ENCODE results near the gene IFT88.

Gene IFT88

DNA sequence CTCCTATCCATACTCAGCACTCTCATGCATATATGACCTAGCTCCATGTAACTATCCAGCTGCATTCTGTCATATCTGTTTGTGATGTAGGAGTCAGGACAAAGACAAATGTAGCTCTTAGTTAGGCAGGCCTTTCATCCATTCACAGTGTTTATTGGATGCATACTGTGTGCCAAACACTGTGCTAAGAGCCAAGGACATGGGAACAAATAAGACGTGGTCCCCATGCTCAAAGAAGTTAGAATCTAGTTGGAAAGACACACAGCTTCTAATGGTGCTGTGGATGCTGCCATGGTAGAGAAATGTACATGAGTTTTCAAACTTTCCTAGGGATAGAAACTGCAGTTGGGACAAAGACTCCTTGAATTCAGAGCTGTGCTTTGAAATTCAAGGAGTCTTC, 104.8 kb downstream of the IFT88 start:
- H2BK12ac ChIP-seq (ENCODE audit: low read length) = no peak overlapping the region
- H3K23ac ChIP-seq (ENCODE audit: low read length) = no peak overlapping the region
- peaks cover 0 to 2% of the 10 kb centered on the region in 2 experiments for H3K4me1 ChIP-seq (ENCODE audit: control insufficient read depth in 1 of 2, insufficient read depth in 2 of 2, low read length in 2 of 2)
- no peak overlapping the region for H3K14ac ChIP-seq (ENCODE audit: low read length)
- no peak overlapping the region for H3K4ac ChIP-seq (ENCODE audit: low read depth, low read length)
- no peaks in the 10 kb centered on the region for H3K79me1 ChIP-seq (ENCODE audit: low read length)
- no peak overlapping the region for H2BK120ac ChIP-seq (ENCODE audit: insufficient read depth, low read length, poor library complexity)
- no peak overlapping the region for H3K4me3 ChIP-seq (ENCODE audit: low read depth, low read length)
- H4K8ac ChIP-seq (ENCODE audit: low read depth, low read length) = no peak overlapping the region
- no peaks in the 10 kb centered on the region for H3K79me2 ChIP-seq (ENCODE audit: control insufficient read depth, insufficient read depth, low read length, poor library complexity)
- H3K36me3 ChIP-seq (ENCODE audit: control insufficient read depth in 1 of 2, insufficient read depth in 2 of 2, low read length in 2 of 2) = no peaks in the 10 kb centered on the region
- no peak overlapping the region for H3K18ac ChIP-seq (ENCODE audit: low read length)
- H4K12ac ChIP-seq (ENCODE audit: low read depth, low read length) = no peak overlapping the region
- WGBS (ENCODE audit: extremely low coverage, insufficient coverage, insufficient read length) = no CpG with 5 or more reads among the region's 1 CpG
- H3K27ac ChIP-seq (ENCODE audit: low read depth, low read length) = no peak overlapping the region
- H2AK5ac ChIP-seq (ENCODE audit: low read length) = no peak overlapping the region
- no peak overlapping the region for H4K91ac ChIP-seq (ENCODE audit: low read depth, low read length)
- no peak overlapping the region for H3K4me2 ChIP-seq (ENCODE audit: low read length)
- no peak overlapping the region for H2BK5ac ChIP-seq (ENCODE audit: low read depth, low read length, poor library complexity)
- H3K9me3 ChIP-seq (ENCODE audit: insufficient read depth, low read depth, low read length) = no peaks in the 10 kb centered on the region
- no peak overlapping the region for H2AFZ ChIP-seq (ENCODE audit: insufficient read depth, low read length, poor library complexity)
- DNase-seq = no peak
- H3K27me3 ChIP-seq (ENCODE audit: insufficient read depth, low read length) = no peaks in the 10 kb centered on the region
- no peak overlapping the region for H3K9ac ChIP-seq (ENCODE audit: low read length)

DNA sequence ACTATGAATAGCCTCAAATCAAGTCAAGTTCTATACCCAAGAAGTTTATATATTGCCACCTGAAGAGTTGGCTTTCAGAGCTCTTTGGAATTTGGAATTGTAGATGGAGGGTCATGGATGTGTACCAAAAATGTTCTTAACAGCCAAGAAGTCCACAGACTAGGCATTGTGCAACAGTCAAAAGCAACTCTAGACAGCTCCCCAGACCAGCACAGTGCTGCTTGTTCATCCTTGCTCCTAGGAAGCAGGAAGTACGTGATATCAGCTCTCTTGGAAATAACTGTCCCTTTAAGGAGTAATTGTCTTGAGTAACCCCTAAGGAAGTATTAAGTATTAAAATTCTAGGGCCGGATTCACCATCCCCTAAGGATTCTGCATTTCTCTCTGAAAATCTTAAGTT, 105.8 kb downstream of the IFT88 start:
- no peak overlapping the region for H4K91ac ChIP-seq (ENCODE audit: low read depth, low read length)
- H2BK120ac ChIP-seq (ENCODE audit: insufficient read depth, low read length, poor library complexity) = no peak overlapping the region
- H2AFZ ChIP-seq (ENCODE audit: insufficient read depth, low read length, poor library complexity) = no peak overlapping the region
- no peak overlapping the region for H3K4me3 ChIP-seq (ENCODE audit: low read depth, low read length)
- no peaks in the 10 kb centered on the region for H3K27me3 ChIP-seq (ENCODE audit: insufficient read depth, low read length)
- H3K4me2 ChIP-seq (ENCODE audit: low read length) = no peak overlapping the region
- H3K27ac ChIP-seq (ENCODE audit: low read depth, low read length) = no peak overlapping the region
- H3K79me2 ChIP-seq (ENCODE audit: control insufficient read depth, insufficient read depth, low read length, poor library complexity) = no peaks in the 10 kb centered on the region
- H3K9ac ChIP-seq (ENCODE audit: low read length) = no peak overlapping the region
- H3K18ac ChIP-seq (ENCODE audit: low read length) = no peak overlapping the region
- H3K79me1 ChIP-seq (ENCODE audit: low read length) = no peaks in the 10 kb centered on the region
- H2BK5ac ChIP-seq (ENCODE audit: low read depth, low read length, poor library complexity) = no peak overlapping the region
- H3K23ac ChIP-seq (ENCODE audit: low read length) = no peak overlapping the region
- no peaks in the 10 kb centered on the region for H3K4me1 ChIP-seq (ENCODE audit: control insufficient read depth in 1 of 2, insufficient read depth in 2 of 2, low read length in 2 of 2)
- no peaks in the 10 kb centered on the region for H3K36me3 ChIP-seq (ENCODE audit: control insufficient read depth in 1 of 2, insufficient read depth in 2 of 2, low read length in 2 of 2)
- H4K12ac ChIP-seq (ENCODE audit: low read depth, low read length) = no peak overlapping the region
- H4K8ac ChIP-seq (ENCODE audit: low read depth, low read length) = no peak overlapping the region
- DNase-seq = no peak
- no peak overlapping the region for H3K4ac ChIP-seq (ENCODE audit: low read depth, low read length)
- no peak overlapping the region for H2AK5ac ChIP-seq (ENCODE audit: low read length)
- H2BK12ac ChIP-seq (ENCODE audit: low read length) = no peak overlapping the region
- no CpG with 5 or more reads among the region's 2 CpGs for WGBS (ENCODE audit: extremely low coverage, insufficient coverage, insufficient read length)
- no peaks in the 10 kb centered on the region for H3K9me3 ChIP-seq (ENCODE audit: insufficient read depth, low read depth, low read length)
- H3K14ac ChIP-seq (ENCODE audit: low read length) = no peak overlapping the region

DNA sequence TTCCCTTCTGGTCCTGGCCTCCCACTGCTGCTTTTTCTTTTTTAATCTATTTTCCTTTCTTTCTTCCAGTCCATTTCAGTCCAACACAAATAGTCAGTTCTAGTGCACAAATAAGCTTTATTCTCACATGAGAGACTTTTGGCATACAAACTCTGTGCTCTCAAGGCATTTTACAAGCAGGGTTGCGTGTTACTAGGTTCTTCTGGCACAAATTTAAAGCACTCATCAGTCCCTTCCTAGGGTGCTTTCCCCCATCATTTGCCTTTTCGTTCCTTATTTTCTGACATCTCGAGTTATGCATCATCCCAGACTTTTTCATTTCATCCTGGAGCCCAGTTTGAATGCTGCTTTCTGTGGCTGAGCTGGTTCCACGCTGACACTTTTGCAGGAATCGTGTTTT, 106.8 kb downstream of the IFT88 start:
- Histone ChIP-seq H2AFZ (ENCODE audit: insufficient read depth, low read length, poor library complexity) (no peak overlapping the region), H3K4me1 (ENCODE audit: control insufficient read depth in 1 of 2, insufficient read depth in 2 of 2, low read length in 2 of 2) (peaks cover 0 to 5% of the 10 kb centered on the region in 2 experiments), H3K27ac (ENCODE audit: low read depth, low read length) (no peak overlapping the region), H3K9ac (ENCODE audit: low read length) (no peak overlapping the region), H3K79me1 (ENCODE audit: low read length) (peaks cover 2% of the 10 kb centered on the region), H3K27me3 (ENCODE audit: insufficient read depth, low read length) (no peaks in the 10 kb centered on the region), H3K23ac (ENCODE audit: low read length) (no peak overlapping the region), H3K4me2 (ENCODE audit: low read length) (no peak overlapping the region), H2BK120ac (ENCODE audit: insufficient read depth, low read length, poor library complexity) (no peak overlapping the region), H3K18ac (ENCODE audit: low read length) (no peak overlapping the region), H2BK5ac (ENCODE audit: low read depth, low read length, poor library complexity) (no peak overlapping the region), H2AK5ac (ENCODE audit: low read length) (no peak overlapping the region), H4K8ac (ENCODE audit: low read depth, low read length) (no peak overlapping the region), H4K12ac (ENCODE audit: low read depth, low read length) (no peak overlapping the region), H3K14ac (ENCODE audit: low read length) (no peak overlapping the region), H3K4me3 (ENCODE audit: low read depth, low read length) (no peak overlapping the region), H3K36me3 (ENCODE audit: control insufficient read depth in 1 of 2, insufficient read depth in 2 of 2, low read length in 2 of 2) (no peaks in the 10 kb centered on the region), H2BK12ac (ENCODE audit: low read length) (no peak overlapping the region), H3K79me2 (ENCODE audit: control insufficient read depth, insufficient read depth, low read length, poor library complexity) (no peaks in the 10 kb centered on the region), H4K91ac (ENCODE audit: low read depth, low read length) (no peak overlapping the region), H3K9me3 (ENCODE audit: insufficient read depth, low read depth, low read length) (no peaks in the 10 kb centered on the region), H3K4ac (ENCODE audit: low read depth, low read length) (no peak overlapping the region)
- DNase-seq = no peak
- no CpG with 5 or more reads among the region's 5 CpGs for WGBS (ENCODE audit: extremely low coverage, insufficient coverage, insufficient read length)

GRCh38 chr13:20676213-20676612, 109.3 kb downstream of the IFT88 start:
- H2AK5ac ChIP-seq (ENCODE audit: low read length) = no peak overlapping the region
- H2BK5ac ChIP-seq (ENCODE audit: low read depth, low read length, poor library complexity) = no peak overlapping the region
- no peak overlapping the region for H4K12ac ChIP-seq (ENCODE audit: low read depth, low read length)
- H4K8ac ChIP-seq (ENCODE audit: low read depth, low read length) = no peak overlapping the region
- H2BK12ac ChIP-seq (ENCODE audit: low read length) = no peak overlapping the region
- no CpG with 5 or more reads among the region's 2 CpGs for WGBS (ENCODE audit: extremely low coverage, insufficient coverage, insufficient read length)
- no peak overlapping the region for H3K23ac ChIP-seq (ENCODE audit: low read length)
- no peak overlapping the region for H3K27ac ChIP-seq (ENCODE audit: low read depth, low read length)
- peaks cover 0 to 8% of the 10 kb centered on the region in 2 experiments for H3K4me1 ChIP-seq (ENCODE audit: control insufficient read depth in 1 of 2, insufficient read depth in 2 of 2, low read length in 2 of 2)
- H2AFZ ChIP-seq (ENCODE audit: insufficient read depth, low read length, poor library complexity) = no peak overlapping the region
- no peak overlapping the region for H3K9ac ChIP-seq (ENCODE audit: low read length)
- DNase-seq = no peak
- peaks cover 2% of the 10 kb centered on the region for H3K79me1 ChIP-seq (ENCODE audit: low read length)
- no peak overlapping the region for H4K91ac ChIP-seq (ENCODE audit: low read depth, low read length)
- no peaks in the 10 kb centered on the region for H3K79me2 ChIP-seq (ENCODE audit: control insufficient read depth, insufficient read depth, low read length, poor library complexity)
- no peak overlapping the region for H3K4me3 ChIP-seq (ENCODE audit: low read depth, low read length)
- no peak overlapping the region for H3K4me2 ChIP-seq (ENCODE audit: low read length)
- no peaks in the 10 kb centered on the region for H3K36me3 ChIP-seq (ENCODE audit: control insufficient read depth in 1 of 2, insufficient read depth in 2 of 2, low read length in 2 of 2)
- no peak overlapping the region for H2BK120ac ChIP-seq (ENCODE audit: insufficient read depth, low read length, poor library complexity)
- no peak overlapping the region for H3K4ac ChIP-seq (ENCODE audit: low read depth, low read length)
- H3K18ac ChIP-seq (ENCODE audit: low read length) = no peak overlapping the region
- no peaks in the 10 kb centered on the region for H3K27me3 ChIP-seq (ENCODE audit: insufficient read depth, low read length)
- H3K9me3 ChIP-seq (ENCODE audit: insufficient read depth, low read depth, low read length) = no peaks in the 10 kb centered on the region
- no peak overlapping the region for H3K14ac ChIP-seq (ENCODE audit: low read length)
